Fibroblast of lung (primary cell): ENCODE data around the gene HDAC4. TPM values are rescaled to one million over a fixed set of nuclear protein-coding genes. Genes with fewer than 3 reads are reported as not detected.
A peak's percentile ranks its signal among the peaks of the same experiment; 100 is the strongest.

Experiments
- DNase-seq, 2 donors: peaks; one replicate each; pipeline versions ENCODE4 v3.0.0 to v3.0.0-alpha.2; 2010; ENCODE audit warnings: low read depth in 2 of 2
- H2AFZ ChIP-seq: 2 replicates; pipeline ENCODE4 v1.5.1; 2012; ENCODE audit warnings: low read length, control low read depth, inconsistent platforms
- H3K27ac ChIP-seq: 2 replicates; pipeline ENCODE4 v1.5.1; 2011; ENCODE audit warnings: low read length, control low read depth; ENCODE audit not compliant: insufficient read depth
- H3K27me3 ChIP-seq: 2 replicates; pipeline ENCODE4 v1.5.1; 2011; ENCODE audit warnings: mild to moderate bottlenecking, low read length; ENCODE audit not compliant: control insufficient read depth, insufficient read depth
- H3K36me3 ChIP-seq: 2 replicates; pipeline ENCODE4 v1.5.1; 2011; ENCODE audit warnings: low read length; ENCODE audit not compliant: control insufficient read depth, insufficient read depth
- H3K4me1 ChIP-seq: 2 replicates; pipeline ENCODE4 v1.5.1; 2011; ENCODE audit warnings: low read length; ENCODE audit not compliant: control insufficient read depth, insufficient read depth; ENCODE audit errors: extremely low read depth
- H3K4me2 ChIP-seq: 2 replicates; pipeline ENCODE4 v1.5.1; 2011; ENCODE audit warnings: low read length, control low read depth; ENCODE audit not compliant: insufficient read depth; ENCODE audit errors: extremely low read depth
- H3K4me3 ChIP-seq, 4 experiments: fragments of 200-600 bp in 1 of 4; sonication (generic) in 1 of 4; replicated peaks in 1 of 4; 2 replicates each; pipeline ENCODE4 v1.5.1; 2011 to 2016; ENCODE audit warnings: low read length in 4 of 4, low read depth in 3 of 4, mild to moderate bottlenecking in 3 of 4, control low read depth in 2 of 4, inconsistent platforms in 1 of 4, mixed read lengths in 1 of 4; ENCODE audit not compliant: insufficient read depth in 1 of 4; ENCODE audit errors: control extremely low read depth in 1 of 4
- H3K79me2 ChIP-seq: 2 replicates; pipeline ENCODE4 v1.5.1; 2012; ENCODE audit warnings: mild to moderate bottlenecking, low read length, inconsistent platforms; ENCODE audit not compliant: control insufficient read depth, insufficient read depth
- H3K9ac ChIP-seq: 2 replicates; pipeline ENCODE4 v1.5.1; 2011; ENCODE audit warnings: mild to moderate bottlenecking, low read length, control low read depth; ENCODE audit not compliant: insufficient read depth
- H3K9me3 ChIP-seq: 2 replicates; pipeline ENCODE4 v1.5.1; 2012; ENCODE audit warnings: low read depth, low read length; ENCODE audit not compliant: control insufficient read depth, insufficient read depth
- H4K20me1 ChIP-seq: 2 replicates; pipeline ENCODE4 v1.5.1; 2011; ENCODE audit warnings: low read length; ENCODE audit not compliant: control insufficient read depth, insufficient read depth; ENCODE audit errors: extremely low read depth
- CTCF ChIP-seq, 2 donors: IDR thresholded peaks in 1 of 2; conservative IDR thresholded peaks in 1 of 2; 1 replicate in 1 of 2; 2 replicates in 1 of 2; pipeline ENCODE4 v1.5.1; 2011 to 2012; ENCODE audit warnings: low read length in 2 of 2, control low read depth in 1 of 2, inconsistent platforms in 1 of 2, low read depth in 1 of 2, mild to moderate bottlenecking in 1 of 2
- EZH2 ChIP-seq: IDR thresholded peaks from 2 replicates; pipeline ENCODE4 v1.5.1; 2012; ENCODE audit warnings: low read length, control low read depth, mild to moderate bottlenecking; ENCODE audit errors: missing control alignments
- polyA plus RNA-seq, 2 donors: library from polyadenylated mRNA; depleted of rRNA in 1 of 2; stranded (reverse) in 1 of 2; unstranded in 1 of 2; fragments of >200 nt; gene quantifications; 2 replicates each; pipeline ENCODE4 v1.2.1, GENCODE V29; 2011 to 2012; ENCODE audit warnings: missing spikeins in 1 of 2
- total RNA-seq: library from RNA; depleted of rRNA; stranded (reverse); fragments of >200 nt; gene quantifications from 2 replicates; pipeline ENCODE4 v1.2.1, GENCODE V29; 2014

HDAC4 gene
- total and polyA plus RNA-seq, 2 donors (not counting 1 experiment from before 2014, with no cell fraction given): 7.4 to 19.8 TPM

- Histone ChIP-seq H2AFZ (no peak overlapping the region), H3K79me2 (peaks cover 6% of the 10 kb centered on the region), H3K4me3 (no peak overlapping the region), H3K36me3 (no peaks in the 10 kb centered on the region), H3K27ac (no peak overlapping the region), H3K9me3 (no peaks in the 10 kb centered on the region), H4K20me1 (no peaks in the 10 kb centered on the region), H3K27me3 (no peaks in the 10 kb centered on the region), H3K9ac (no peak overlapping the region), H3K4me1 (peaks cover 5% of the 10 kb centered on the region), H3K4me2 (no peak overlapping the region)
- no peak for DNase-seq
- TF ChIP-seq CTCF (conservative IDR thresholded peaks at IDR 0.05 in 1 of 2, IDR thresholded peaks at IDR 0.05 in 1 of 2; ENCODE audit: low read depth in 1 of 2, low read length in 2 of 2) (no peak), EZH2 (no peak)
Measured at GRCh38 chr2:239315308-239315707, 85.5 kb downstream of the HDAC4 start.

GRCh38 chr2:239313776-239314175, 87.0 kb downstream of the HDAC4 start:
- Histone ChIP-seq H3K4me3 (no peak overlapping the region), H3K79me2 (peaks cover 6% of the 10 kb centered on the region), H3K27me3 (no peaks in the 10 kb centered on the region), H3K9me3 (no peaks in the 10 kb centered on the region), H4K20me1 (no peaks in the 10 kb centered on the region), H3K9ac (no peak overlapping the region), H2AFZ (no peak overlapping the region), H3K27ac (no peak overlapping the region), H3K4me2 (no peak overlapping the region), H3K4me1 (peaks cover 11% of the 10 kb centered on the region), H3K36me3 (no peaks in the 10 kb centered on the region)
- TF ChIP-seq CTCF (conservative IDR thresholded peaks at IDR 0.05 in 1 of 2, IDR thresholded peaks at IDR 0.05 in 1 of 2; ENCODE audit: low read depth in 1 of 2, low read length in 2 of 2) (no peak), EZH2 (no peak)
- DNase-seq: no peak

- Histone ChIP-seq H3K9me3 (no peaks in the 10 kb centered on the region), H3K4me2 (peak overlapping the region; percentile 56), H3K27me3 (no peaks in the 10 kb centered on the region), H3K4me3 (no peak overlapping the region), H3K79me2 (peaks cover 2% of the 10 kb centered on the region), H3K36me3 (no peaks in the 10 kb centered on the region), H3K4me1 (peaks cover 16% of the 10 kb centered on the region), H2AFZ (no peak overlapping the region), H3K27ac (no peak overlapping the region), H4K20me1 (no peaks in the 10 kb centered on the region), H3K9ac (no peak overlapping the region)
- DNase-seq: no peak
- TF ChIP-seq EZH2 (no peak), CTCF (conservative IDR thresholded peaks at IDR 0.05 in 1 of 2, IDR thresholded peaks at IDR 0.05 in 1 of 2; ENCODE audit: low read depth in 1 of 2, low read length in 2 of 2) (no peak)
Measured at GRCh38 chr2:239312741-239313667, 87.8 kb downstream of the HDAC4 start.
